Thoracic aorta (tissue), 2 donors: Measurements from ENCODE around the gene PRR19. TPM values are rescaled to one million over a fixed set of nuclear protein-coding genes. Genes with fewer than 3 reads are reported as not detected.
A peak's percentile ranks its signal among the peaks of the same experiment; 100 is the strongest.

Experiments used
- ATAC-seq: fragments of 150-250 bp; one replicate; pipeline ENCODE4 v1.8.0; 2017; ENCODE audit warnings: low read depth; ENCODE audit not compliant: insufficient number of reproducible peaks, low FRiP score
- DNase-seq: peaks from one replicate; pipeline ENCODE4 v3.0.0-alpha.2; 2020; ENCODE audit warnings: low spot score
- H3K27ac ChIP-seq, 2 donors: fragments of 200-600 bp; sonication (generic); 1 replicate in 1 of 2; 2 replicates in 1 of 2; pipeline ENCODE4 v1.5.1; 2016; ENCODE audit warnings: mild to moderate bottlenecking in 2 of 2, moderate library complexity in 2 of 2
- H3K27me3 ChIP-seq: fragments of 200-600 bp; sonication (generic); replicated peaks from 2 replicates; pipeline ENCODE4 v1.6.0; 2016; ENCODE audit warnings: mild to moderate bottlenecking; ENCODE audit not compliant: insufficient read depth
- H3K36me3 ChIP-seq: fragments of 200-600 bp; sonication (generic); one replicate; pipeline ENCODE4 v1.5.1; 2016
- H3K4me1 ChIP-seq, 2 donors: fragments of 200-600 bp; sonication (generic); 1 replicate in 1 of 2; 2 replicates in 1 of 2; pipeline versions ENCODE4 v1.5.1 to v1.6.0; 2016; ENCODE audit warnings: low read depth in 2 of 2, mild to moderate bottlenecking in 1 of 2; ENCODE audit not compliant: control insufficient read depth in 1 of 2
- H3K4me3 ChIP-seq: fragments of 200-600 bp; sonication (generic); 2 replicates; pipeline ENCODE4 v1.5.1; 2016; ENCODE audit warnings: mild to moderate bottlenecking
- H3K9me3 ChIP-seq: fragments of 200-600 bp; sonication (generic); 2 replicates; pipeline ENCODE4 v1.5.1; 2016
- CTCF ChIP-seq: fragments of 200-600 bp; sonication (generic); IDR thresholded peaks from one replicate; pipeline ENCODE4 v1.5.1; 2019; ENCODE audit warnings: antibody characterized with exemption
- total RNA-seq, 2 donors: library from RNA; depleted of rRNA; stranded (reverse); fragments of >200 nt; gene quantifications; one replicate each; pipeline versions ENCODE4 v1.1.0 to v1.2.3, GENCODE V29; 2016

PRR19 gene
- total RNA-seq, 2 donors from 2014 or later = not detected

- ATAC-seq = no peak
- no peak for DNase-seq
- TF ChIP-seq CTCF = no peak
- H3K9me3 ChIP-seq = no peaks in the 10 kb centered on the region
- H3K4me1 ChIP-seq = peaks cover 11 to 34% of the 10 kb centered on the region in 2 donors
- peak overlapping the region; percentile 88 for H3K4me3 ChIP-seq
- no peaks in the 10 kb centered on the region for H3K36me3 ChIP-seq
- peak overlapping the region in 1 of 2 donors; percentile 11 for H3K27ac ChIP-seq
- H3K27me3 ChIP-seq = peaks cover 4% of the 10 kb centered on the region
Observed at GRCh38 chr19:42325896-42326771, 24.2 kb downstream of the PRR19 start.

DNA sequence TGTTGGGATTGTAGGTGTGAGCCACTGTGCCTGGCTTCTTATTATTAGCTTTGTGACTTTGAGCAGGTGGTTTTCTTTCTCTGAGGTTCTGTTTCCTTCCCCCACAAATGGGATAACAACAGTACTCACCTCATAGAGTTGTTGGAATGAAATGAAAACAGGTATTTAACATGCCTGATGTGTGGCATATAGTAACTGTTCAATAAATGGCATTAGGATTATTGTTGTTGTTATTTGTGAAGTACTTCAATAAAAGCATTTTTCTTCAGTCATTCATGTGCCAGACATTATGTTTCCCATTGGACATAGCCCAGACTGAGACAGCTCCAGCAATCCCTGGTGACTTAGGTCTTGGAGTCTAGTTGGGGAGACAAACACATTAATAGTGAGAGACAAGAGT lies 25.0 kb downstream of the PRR19 start:
- no peaks in the 10 kb centered on the region for H3K9me3 ChIP-seq
- ATAC-seq (no peak), DNase-seq (no peak)
- H3K4me3 ChIP-seq = no peak overlapping the region
- H3K36me3 ChIP-seq = no peaks in the 10 kb centered on the region
- H3K27ac ChIP-seq = no peak overlapping the region
- TF ChIP-seq CTCF = no peak
- peaks cover 11 to 34% of the 10 kb centered on the region in 2 donors for H3K4me1 ChIP-seq
- H3K27me3 ChIP-seq = peaks cover 4% of the 10 kb centered on the region

DNA sequence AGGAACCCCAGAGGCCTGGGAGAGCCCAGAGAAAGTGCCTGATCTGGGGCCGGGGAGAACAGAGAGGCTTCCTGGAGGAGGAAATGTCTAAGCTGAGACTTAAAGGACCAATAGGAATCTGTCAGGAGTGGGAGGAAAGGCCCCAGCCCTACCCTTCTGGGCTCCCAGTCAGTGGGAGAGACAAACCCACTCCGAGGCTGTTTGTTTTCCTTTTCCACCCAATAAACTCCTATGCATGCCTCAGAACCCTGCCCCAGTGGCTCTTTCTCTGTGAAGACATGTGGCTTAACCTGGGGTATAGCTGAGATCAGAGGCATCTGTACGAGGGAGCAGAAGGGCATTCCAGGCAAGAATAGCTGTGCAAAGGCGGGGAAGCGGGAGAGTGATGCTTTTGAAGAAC lies 25.4 kb downstream of the PRR19 start:
- no peak overlapping the region for H3K4me3 ChIP-seq
- ATAC-seq (no peak), DNase-seq (no peak)
- H3K36me3 ChIP-seq = no peaks in the 10 kb centered on the region
- H3K27me3 ChIP-seq = peaks cover 4% of the 10 kb centered on the region
- H3K9me3 ChIP-seq = no peaks in the 10 kb centered on the region
- H3K27ac ChIP-seq = no peak overlapping the region
- no peak for TF ChIP-seq CTCF
- H3K4me1 ChIP-seq = peaks cover 11 to 34% of the 10 kb centered on the region in 2 donors

DNA sequence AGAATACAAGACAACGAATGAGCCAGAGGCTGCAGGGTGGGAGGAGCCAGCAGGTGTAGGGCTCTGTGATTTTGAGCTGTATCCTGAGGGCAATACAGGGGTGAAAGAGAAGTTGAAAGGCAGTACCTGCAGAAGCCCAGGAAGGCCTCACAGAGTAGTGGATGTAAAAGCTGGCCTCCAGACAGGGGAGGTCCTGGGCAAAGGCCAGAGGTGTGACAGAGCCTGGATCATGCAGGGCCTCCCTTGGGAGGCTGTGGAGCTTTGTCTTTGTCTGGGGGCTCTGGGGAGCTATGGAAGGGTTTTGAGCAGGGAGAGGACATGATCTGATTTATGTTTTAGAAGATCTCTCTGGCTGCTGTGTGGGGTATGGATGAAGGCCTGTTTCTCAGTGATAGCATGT lies 26.2 kb downstream of the PRR19 start:
- H3K27ac ChIP-seq = no peak overlapping the region
- peaks cover 11 to 34% of the 10 kb centered on the region in 2 donors for H3K4me1 ChIP-seq
- H3K36me3 ChIP-seq = no peaks in the 10 kb centered on the region
- ATAC-seq (no peak), DNase-seq (no peak)
- TF ChIP-seq CTCF = no peak
- H3K27me3 ChIP-seq = peaks cover 4% of the 10 kb centered on the region
- H3K9me3 ChIP-seq = no peaks in the 10 kb centered on the region
- no peak overlapping the region for H3K4me3 ChIP-seq

- no peak for TF ChIP-seq CTCF
- Histone ChIP-seq H3K27ac (no peak overlapping the region), H3K36me3 (no peaks in the 10 kb centered on the region), H3K27me3 (peaks cover 4% of the 10 kb centered on the region), H3K9me3 (no peaks in the 10 kb centered on the region), H3K4me1 (peaks cover 11 to 32% of the 10 kb centered on the region in 2 donors), H3K4me3 (no peak overlapping the region)
- no peak for DNase-seq
- no peak for ATAC-seq
Observed at GRCh38 chr19:42328854-42329253, 26.9 kb downstream of the PRR19 start.
